Subcutaneous abdominal adipose tissue (tissue), 5 donors: ENCODE results near the gene SFRP4.

ENCODE experiments used
- H3K27ac ChIP-seq: one replicate; pipeline ENCODE4 v1.7.0; 2013; ENCODE audit warnings: low read depth, mild to moderate bottlenecking, inconsistent platforms, low read length, moderate library complexity
- H3K27me3 ChIP-seq, 5 donors: one replicate each; pipeline ENCODE4 v1.7.0; 2013; ENCODE audit warnings: low read length in 5 of 5, inconsistent platforms in 1 of 5; ENCODE audit not compliant: control insufficient read depth in 5 of 5, insufficient read depth in 4 of 5
- H3K36me3 ChIP-seq, 5 donors: one replicate each; pipeline ENCODE4 v1.7.0; 2013; ENCODE audit warnings: low read length in 5 of 5; ENCODE audit not compliant: control insufficient read depth in 5 of 5, insufficient read depth in 5 of 5
- H3K4me1 ChIP-seq, 5 donors: one replicate each; pipeline ENCODE4 v1.7.0; 2013; ENCODE audit warnings: low read length in 5 of 5, mild to moderate bottlenecking in 3 of 5, moderate library complexity in 1 of 5; ENCODE audit not compliant: control insufficient read depth in 5 of 5, insufficient read depth in 5 of 5
- H3K4me3 ChIP-seq, 5 donors: one replicate each; pipeline ENCODE4 v1.7.0; 2013; ENCODE audit warnings: low read length in 5 of 5, low read depth in 1 of 5
- H3K9ac ChIP-seq, 5 donors: one replicate each; pipeline ENCODE4 v1.7.0; 2013; ENCODE audit warnings: low read length in 5 of 5, mild to moderate bottlenecking in 4 of 5, moderate library complexity in 3 of 5
- H3K9me3 ChIP-seq, 5 donors: one replicate each; pipeline ENCODE4 v1.7.0; 2013; ENCODE audit warnings: low read length in 5 of 5; ENCODE audit not compliant: control insufficient read depth in 5 of 5
- donor health status: healthy.
- donor health status: healthy.
- donor health status: healthy.
- donor health status: healthy.
- donor health status: healthy.

Gene SFRP4

DNA sequence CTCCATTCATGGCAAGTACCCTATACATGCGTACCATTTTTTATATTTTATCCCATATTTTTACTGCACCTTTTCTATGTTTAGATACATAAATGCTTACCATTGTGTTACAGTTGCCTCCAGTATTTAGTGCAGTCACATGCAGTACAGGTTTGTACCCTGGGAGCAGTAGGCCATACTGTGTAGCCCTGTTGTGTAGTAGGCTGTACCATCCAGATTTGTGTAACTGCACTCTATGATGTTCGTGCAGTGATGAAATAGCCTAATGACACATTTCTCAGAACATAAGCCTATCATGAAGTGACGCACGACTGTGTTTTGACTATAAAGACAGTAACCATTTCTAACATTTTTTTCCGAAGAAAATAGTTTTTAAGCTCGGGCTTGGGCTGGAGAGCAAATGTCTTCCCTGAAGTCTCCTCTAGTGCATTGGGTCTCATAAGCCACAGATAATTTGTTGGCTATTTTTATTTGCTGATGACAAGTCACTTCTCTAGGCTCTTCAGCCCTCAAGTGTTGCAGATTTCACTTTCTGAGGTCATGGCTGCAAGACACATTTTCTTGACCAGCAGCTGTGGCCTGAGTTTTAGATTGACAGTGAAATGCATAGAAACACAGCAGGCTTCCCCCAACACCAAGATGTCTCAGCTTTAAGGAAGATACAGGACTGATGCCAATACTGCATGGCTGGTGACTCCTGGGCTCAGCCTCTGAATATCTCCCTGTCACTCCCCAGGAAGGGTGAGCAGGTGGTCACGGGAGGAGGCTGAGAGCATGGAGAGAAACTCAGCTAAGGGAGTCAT, 30.7 kb upstream of the SFRP4 start:
- H3K36me3 ChIP-seq = peaks cover 3 to 32% (median 26%) of the 10 kb centered on the region in 5 donors
- no peak overlapping the region for H3K9ac ChIP-seq
- H3K4me1 ChIP-seq = peaks cover 12 to 34% (median 23%) of the 10 kb centered on the region in 5 donors
- H3K27me3 ChIP-seq = no peaks in the 10 kb centered on the region
- H3K4me3 ChIP-seq = no peak overlapping the region
- H3K27ac ChIP-seq = no peak overlapping the region
- no peaks in the 10 kb centered on the region for H3K9me3 ChIP-seq

DNA sequence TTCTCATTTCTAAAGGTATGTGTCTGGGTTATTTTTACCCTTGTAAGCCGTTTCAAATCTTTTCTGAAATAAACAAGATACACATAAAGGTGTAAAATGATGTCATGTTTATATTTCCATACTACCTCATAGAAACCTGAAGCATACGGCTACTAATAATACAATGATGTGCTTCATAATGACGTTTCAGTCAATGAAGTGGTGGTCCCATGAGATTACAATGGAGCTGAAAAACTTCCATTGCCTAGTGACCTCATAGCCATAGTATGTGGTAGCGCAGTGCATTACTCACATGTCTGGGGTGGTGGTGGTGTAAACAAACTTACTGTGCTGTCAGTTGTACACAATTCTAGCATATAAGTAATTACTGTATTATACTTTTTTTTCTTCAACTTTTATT, 28.7 kb upstream of the SFRP4 start:
- Histone ChIP-seq H3K9ac (peak overlapping the region in 1 of 5 donors; percentile 72), H3K27ac (peak overlapping the region; percentile 97), H3K4me3 (no peak overlapping the region), H3K4me1 (peaks cover 12 to 37% (median 23%) of the 10 kb centered on the region in 5 donors), H3K27me3 (no peaks in the 10 kb centered on the region), H3K9me3 (no peaks in the 10 kb centered on the region), H3K36me3 (peaks cover 0 to 16% (median 12%) of the 10 kb centered on the region in 5 donors)

DNA sequence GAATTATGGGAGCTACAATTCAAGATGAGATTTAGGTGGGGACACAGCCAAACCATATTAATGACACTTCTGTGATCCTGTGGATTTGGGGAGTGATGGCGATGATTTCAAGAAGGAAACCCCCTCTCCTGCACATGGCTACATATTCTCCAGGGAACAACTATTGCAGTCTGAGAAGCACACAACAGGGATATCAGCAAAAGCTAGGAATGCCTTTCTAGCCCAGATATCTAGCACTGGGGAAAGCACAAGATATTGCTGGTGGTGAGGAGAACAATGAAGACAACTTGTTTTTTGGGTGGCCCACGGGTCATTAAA, 28.1 kb upstream of the SFRP4 start:
- Histone ChIP-seq H3K4me1 (peaks cover 12 to 37% (median 23%) of the 10 kb centered on the region in 5 donors), H3K36me3 (peaks cover 0 to 12% (median 8%) of the 10 kb centered on the region in 5 donors), H3K27ac (peak overlapping the region; percentile 97), H3K9me3 (no peaks in the 10 kb centered on the region), H3K4me3 (no peak overlapping the region), H3K9ac (peak overlapping the region in 1 of 5 donors; percentile 72), H3K27me3 (no peaks in the 10 kb centered on the region)

DNA sequence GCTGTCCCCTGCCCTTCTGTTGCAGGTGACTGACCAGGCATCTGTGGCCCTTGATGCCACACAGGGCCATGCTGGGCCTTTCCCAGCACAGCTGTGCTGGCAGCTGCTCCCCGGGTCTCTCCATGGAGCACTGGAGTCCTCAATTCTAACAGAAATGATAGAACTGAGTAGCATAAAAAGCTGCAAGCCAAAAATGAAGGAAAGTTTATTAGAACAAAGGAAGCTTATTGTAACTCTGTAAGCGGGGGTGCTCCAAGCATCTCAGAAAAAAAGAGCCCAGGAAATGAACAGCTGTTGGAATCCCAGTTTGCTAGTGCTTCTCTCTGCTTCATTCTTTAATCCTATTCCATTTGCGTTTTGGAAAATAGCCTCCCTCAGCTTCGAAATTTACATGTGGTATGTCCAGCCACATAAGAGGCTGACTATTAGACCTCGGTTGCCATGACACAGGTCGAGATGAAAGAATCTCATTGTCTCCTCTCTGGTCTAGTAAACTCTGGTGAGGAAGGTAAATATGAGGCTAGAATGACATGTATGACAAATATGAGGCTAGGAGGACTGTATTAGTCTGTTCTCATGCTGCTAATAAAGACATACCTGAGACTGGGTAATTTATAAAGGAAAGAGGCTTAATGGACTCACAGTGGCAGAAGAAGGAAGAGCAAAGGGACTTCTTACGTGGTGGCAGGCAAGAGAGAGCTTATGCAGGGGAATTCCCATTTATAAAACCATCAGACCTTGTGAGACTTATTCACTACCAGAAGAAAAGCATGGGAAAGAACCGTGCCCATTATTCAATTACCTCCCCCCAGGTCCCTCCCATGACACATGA, 27.5 kb upstream of the SFRP4 start:
- peak overlapping the region in 3 of 5 donors; percentile 64 to 74 (median 72) for H3K9ac ChIP-seq
- peaks cover 12 to 37% (median 23%) of the 10 kb centered on the region in 5 donors for H3K4me1 ChIP-seq
- peak overlapping the region; percentile 97 for H3K27ac ChIP-seq

DNA sequence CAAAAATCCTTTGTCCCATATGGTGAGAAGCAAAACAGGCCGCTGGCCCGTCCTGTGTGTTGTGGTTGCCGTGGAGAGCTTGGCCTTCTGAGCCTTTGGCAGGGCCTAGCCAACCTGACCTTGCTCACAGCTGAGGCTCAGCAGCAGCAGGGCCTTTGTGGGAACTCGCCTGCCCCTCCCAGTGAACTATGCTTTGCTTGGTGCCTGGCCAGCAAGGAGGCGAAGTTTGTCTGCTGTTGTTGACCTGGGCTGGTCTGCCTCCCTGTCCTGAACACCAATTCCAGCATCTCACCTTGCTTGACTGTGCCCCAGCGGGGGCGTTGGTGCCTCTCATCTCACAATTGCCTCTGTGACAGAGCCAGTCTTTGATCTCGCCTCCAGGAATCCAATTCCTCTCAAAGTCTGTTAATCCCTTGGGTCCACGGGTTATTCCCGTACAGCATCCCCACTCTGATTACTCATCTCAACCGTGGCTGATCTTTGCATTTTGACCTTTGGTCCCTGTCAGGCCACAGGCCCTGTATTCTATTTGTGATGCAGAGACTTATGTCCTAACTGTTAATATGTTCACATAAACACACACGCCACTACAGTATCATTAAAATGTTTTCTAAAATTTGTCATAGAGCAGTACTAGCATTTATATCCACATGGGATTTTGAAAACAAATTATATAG, 26.5 kb upstream of the SFRP4 start:
- peaks cover 12 to 37% (median 23%) of the 10 kb centered on the region in 5 donors for H3K4me1 ChIP-seq
- peak overlapping the region in 3 of 5 donors; percentile 28 to 72 (median 48) for H3K9ac ChIP-seq
- H3K9me3 ChIP-seq = peaks cover 0 to 4% (median 0%) of the 10 kb centered on the region in 5 donors
- H3K36me3 ChIP-seq = peaks cover 0 to 4% (median 3%) of the 10 kb centered on the region in 5 donors
- peak overlapping the region; percentile 97 for H3K27ac ChIP-seq
- peak overlapping the region in 2 of 5 donors; percentile 17 to 35 for H3K4me3 ChIP-seq
- no peaks in the 10 kb centered on the region for H3K27me3 ChIP-seq

More for the DNA sequence above, 27.5 kb upstream of the SFRP4 start:
- Histone ChIP-seq H3K27me3 (no peaks in the 10 kb centered on the region), H3K4me3 (no peak overlapping the region), H3K9me3 (no peaks in the 10 kb centered on the region), H3K36me3 (peaks cover 0 to 8% (median 5%) of the 10 kb centered on the region in 5 donors)

DNA sequence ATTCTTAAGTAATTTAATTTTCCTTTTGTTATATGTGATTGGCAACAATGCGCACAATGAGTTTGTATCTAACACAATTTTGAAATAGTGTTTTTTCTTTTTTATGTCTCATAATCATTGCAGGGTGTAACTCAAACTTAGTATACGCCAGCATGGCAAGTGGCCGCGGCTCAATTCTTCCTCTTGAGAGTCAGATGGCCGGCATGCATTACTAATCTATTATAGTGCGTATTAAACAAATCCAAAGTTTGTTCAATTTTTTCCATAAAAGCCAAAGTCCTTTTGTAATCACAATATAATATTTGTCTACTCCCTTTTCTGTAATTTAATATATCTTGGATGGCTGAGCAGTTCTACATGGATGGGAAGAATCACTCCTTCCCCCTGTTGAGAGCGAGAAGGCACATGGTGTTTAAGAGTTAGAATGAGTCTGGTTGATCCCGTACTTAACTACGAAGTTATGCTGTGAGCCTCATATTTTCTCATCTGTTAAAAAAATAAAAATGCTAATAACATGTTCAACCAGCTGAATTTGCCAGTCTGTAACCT, 16.5 kb upstream of the SFRP4 start:
- peak overlapping the region; percentile 55 for H3K27ac ChIP-seq
- no peak overlapping the region for H3K4me3 ChIP-seq
- no peaks in the 10 kb centered on the region for H3K27me3 ChIP-seq
- H3K36me3 ChIP-seq = peaks cover 0 to 4% (median 2%) of the 10 kb centered on the region in 5 donors
- H3K9me3 ChIP-seq = peaks cover 0 to 3% (median 0%) of the 10 kb centered on the region in 5 donors
- H3K4me1 ChIP-seq = peaks cover 0 to 9% (median 0%) of the 10 kb centered on the region in 5 donors
- no peak overlapping the region for H3K9ac ChIP-seq

DNA sequence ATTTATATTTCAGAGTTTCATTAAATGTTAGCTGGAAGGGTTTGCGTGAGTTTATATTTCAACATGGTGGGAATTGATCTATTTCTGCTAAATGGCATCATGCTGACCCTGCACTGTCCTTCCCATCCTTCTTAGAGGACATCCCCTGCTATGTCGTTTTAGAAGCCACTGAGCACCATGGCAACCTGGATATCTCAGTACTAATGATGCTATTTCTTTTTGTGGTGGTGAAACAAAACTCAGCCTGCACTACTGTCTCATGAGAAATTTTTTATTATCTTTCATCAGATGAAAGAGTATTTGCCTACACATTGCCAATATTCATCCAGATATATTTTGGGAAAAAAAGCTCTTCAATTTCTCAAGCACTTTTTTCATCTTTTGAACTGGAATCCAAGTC, 15.9 kb upstream of the SFRP4 start:
- H3K4me3 ChIP-seq = no peak overlapping the region
- H3K36me3 ChIP-seq = peaks cover 0 to 4% (median 2%) of the 10 kb centered on the region in 5 donors
- H3K27ac ChIP-seq = no peak overlapping the region
- no peak overlapping the region for H3K9ac ChIP-seq
- H3K9me3 ChIP-seq = peaks cover 0 to 3% (median 0%) of the 10 kb centered on the region in 5 donors
- H3K27me3 ChIP-seq = no peaks in the 10 kb centered on the region
- peaks cover 0 to 14% (median 5%) of the 10 kb centered on the region in 5 donors for H3K4me1 ChIP-seq

DNA sequence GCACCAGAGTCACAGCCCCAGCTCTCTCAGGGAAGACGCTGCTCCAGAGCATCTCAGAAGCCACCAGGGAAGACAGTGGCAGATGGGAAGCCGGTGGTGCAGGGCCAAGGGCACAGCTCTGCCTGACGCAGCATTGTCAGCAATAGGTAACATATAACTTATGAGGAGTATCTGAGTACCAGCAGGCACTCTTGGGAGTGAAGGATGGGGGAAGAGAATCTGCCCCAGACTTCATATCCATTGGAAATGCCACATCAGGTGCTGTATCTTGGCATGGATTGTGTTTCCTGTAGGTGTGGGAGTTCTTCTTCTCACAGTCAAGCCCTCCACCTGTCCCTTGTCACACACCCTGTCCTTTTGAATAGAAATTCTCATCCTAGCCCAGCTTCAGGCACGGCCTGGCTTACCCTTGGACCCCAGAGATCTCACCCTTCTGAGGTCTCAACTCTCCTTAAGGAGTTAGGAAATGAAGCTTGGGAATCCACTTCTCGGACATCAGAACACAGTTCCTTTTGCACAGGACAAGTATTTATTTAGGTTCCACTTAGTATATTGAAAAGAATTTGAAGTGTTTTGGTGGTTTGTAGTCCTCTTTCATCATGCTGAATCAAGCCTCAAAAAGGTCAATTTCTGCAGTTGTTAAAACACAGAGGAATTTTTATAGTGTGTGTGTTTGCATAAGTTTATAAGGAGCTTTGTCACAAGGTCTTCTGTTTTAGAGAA, 13.8 kb upstream of the SFRP4 start:
- Histone ChIP-seq H3K4me3 (no peak overlapping the region), H3K9me3 (peaks cover 0 to 8% (median 6%) of the 10 kb centered on the region in 5 donors), H3K36me3 (peaks cover 0 to 4% (median 2%) of the 10 kb centered on the region in 5 donors), H3K9ac (no peak overlapping the region), H3K27me3 (no peaks in the 10 kb centered on the region), H3K27ac (no peak overlapping the region), H3K4me1 (peaks cover 0 to 19% (median 5%) of the 10 kb centered on the region in 5 donors)

DNA sequence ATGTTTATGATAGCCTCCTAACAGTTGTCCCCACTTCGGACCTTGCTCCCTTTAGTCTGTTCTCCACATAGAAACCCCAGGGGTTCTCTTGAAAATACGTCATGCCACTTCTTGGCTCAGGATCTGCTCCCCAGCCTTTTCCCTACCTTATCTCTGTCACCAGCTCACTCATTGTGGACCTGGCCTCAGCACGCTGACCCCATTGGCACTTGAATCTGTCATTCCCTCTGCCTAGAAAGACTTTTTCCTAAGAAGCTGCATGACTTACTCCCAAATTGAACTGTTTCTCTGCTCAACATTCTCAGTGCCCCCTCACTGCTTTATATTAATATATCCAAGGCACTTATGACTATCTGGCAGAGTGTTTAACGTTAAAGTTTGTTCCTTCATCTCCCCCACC, 12.3 kb upstream of the SFRP4 start:
- no peak overlapping the region for H3K27ac ChIP-seq
- H3K4me1 ChIP-seq = peaks cover 0 to 27% (median 11%) of the 10 kb centered on the region in 5 donors
- peaks cover 0 to 10% (median 9%) of the 10 kb centered on the region in 5 donors for H3K9me3 ChIP-seq
- H3K27me3 ChIP-seq = no peaks in the 10 kb centered on the region
- H3K9ac ChIP-seq = no peak overlapping the region
- no peak overlapping the region for H3K4me3 ChIP-seq
- H3K36me3 ChIP-seq = peaks cover 0 to 4% (median 2%) of the 10 kb centered on the region in 5 donors
